LoVo (cell line): ENCODE data around the gene NACC2.
"Not testable (repeated sequence)": the region's sequence is repeated elsewhere in the genome, so short reads cannot be mapped to it uniquely, and the experiment has no call there.

Experiments used
- DNase-seq: peaks from one replicate; pipeline ENCODE4 v3.0.0-alpha.2; 2016; ENCODE audit warnings: low spot score

The NACC2 gene

DNA sequence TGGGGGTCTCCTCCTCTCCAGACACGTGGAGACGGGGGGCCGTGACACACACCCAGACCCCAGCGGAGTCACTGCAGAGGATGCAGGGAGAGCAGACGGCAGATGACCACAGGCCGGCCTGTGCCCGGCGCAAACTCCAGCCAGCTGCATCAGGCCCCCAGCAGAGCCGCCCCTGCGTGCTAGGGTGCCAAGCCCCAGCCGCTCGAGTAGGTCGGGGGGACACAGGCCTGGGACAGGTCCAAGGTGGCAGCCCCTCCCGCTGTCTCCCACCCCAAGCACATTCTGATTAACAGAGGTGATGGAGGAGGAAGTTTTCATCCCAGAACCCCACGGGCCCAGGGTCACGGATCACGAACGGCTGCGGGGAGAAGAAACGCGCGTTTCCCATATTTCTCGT is 14.4 kb downstream of the NACC2 start:
- no peak for DNase-seq

GRCh38 chr9:136079916-136080246 is 15.2 kb downstream of the NACC2 start:
- no peak for DNase-seq

DNA sequence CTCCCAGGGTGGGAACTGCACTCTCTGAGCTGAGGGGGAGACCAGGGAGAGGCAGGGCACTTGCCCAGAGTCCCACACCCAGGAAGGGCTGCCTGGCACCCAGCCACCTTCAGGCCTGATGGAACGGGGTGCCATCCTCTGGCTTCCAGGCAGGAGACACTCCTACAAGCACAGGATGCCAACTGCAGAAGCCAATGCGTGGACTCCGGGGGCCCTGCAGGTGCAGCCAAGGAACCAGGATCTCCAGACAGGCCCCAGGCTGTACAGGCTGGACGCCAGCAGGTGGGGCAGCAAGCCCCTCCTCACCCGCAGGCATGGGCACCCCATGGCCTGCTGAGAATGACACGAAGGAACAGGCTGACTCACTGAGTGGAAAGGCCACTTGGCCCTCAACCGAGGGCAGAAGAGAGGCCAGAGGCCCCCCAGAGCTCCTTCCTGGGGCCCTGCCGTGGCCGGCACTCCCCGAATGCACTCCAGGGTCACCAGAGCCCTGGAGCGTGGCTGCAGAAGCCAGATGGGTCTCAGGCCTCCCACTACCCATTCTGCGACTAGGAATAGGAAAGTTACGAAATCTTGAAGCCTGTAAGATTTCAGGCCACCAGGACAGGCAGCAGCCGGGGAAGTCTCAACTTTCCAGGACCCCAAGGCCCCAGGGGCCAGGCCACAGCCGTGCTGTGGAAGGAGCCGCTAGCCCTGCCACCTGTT is 15.7 kb downstream of the NACC2 start:
- DNase-seq: no peak

- no peak for DNase-seq
Observed at GRCh38 chr9:136078498-136079011, 16.5 kb downstream of the NACC2 start.

- DNase-seq: no peak
Observed at GRCh38 chr9:136078024-136078423, 17.1 kb downstream of the NACC2 start.

GRCh38 chr9:136077491-136077890 is 17.6 kb downstream of the NACC2 start:
- no peak for DNase-seq

DNA sequence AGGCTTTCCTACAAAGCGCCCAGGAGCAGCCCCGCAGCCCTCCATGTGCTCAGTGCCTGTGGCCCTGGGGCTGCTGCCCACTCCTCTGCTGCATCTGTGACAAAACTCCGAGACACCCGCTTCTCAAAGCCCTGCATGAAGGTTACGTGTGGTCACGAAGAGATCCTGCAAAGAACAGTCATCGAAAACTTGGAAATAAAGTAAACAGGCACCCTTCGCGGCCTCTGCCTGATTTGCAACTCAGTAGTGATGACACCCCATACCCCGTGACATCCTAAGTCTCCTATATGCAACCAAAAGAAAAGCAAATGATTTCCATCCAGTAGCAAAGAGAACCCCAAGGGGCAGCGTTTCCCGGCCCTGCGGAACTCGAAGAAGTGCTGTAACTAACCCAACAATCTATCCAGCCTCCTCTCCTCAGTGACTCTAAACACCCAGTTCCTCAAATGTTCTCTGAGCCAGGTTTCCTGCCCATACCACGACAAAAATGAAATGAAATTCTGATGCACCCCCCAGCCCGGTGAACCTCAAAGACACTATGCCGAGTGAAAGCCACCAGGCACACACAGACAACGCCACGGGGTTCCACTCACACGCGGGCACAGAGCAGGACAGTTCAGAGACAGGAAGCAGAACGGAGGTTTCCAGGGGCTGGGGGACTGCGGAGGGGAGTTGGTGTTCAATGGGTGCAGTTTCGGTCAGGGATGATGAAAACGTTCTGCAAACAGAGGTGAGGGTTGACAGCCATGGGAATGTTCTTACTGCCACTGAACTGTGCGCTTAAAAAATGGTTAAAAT is 19.0 kb downstream of the NACC2 start:
- DNase-seq: no peak

DNA sequence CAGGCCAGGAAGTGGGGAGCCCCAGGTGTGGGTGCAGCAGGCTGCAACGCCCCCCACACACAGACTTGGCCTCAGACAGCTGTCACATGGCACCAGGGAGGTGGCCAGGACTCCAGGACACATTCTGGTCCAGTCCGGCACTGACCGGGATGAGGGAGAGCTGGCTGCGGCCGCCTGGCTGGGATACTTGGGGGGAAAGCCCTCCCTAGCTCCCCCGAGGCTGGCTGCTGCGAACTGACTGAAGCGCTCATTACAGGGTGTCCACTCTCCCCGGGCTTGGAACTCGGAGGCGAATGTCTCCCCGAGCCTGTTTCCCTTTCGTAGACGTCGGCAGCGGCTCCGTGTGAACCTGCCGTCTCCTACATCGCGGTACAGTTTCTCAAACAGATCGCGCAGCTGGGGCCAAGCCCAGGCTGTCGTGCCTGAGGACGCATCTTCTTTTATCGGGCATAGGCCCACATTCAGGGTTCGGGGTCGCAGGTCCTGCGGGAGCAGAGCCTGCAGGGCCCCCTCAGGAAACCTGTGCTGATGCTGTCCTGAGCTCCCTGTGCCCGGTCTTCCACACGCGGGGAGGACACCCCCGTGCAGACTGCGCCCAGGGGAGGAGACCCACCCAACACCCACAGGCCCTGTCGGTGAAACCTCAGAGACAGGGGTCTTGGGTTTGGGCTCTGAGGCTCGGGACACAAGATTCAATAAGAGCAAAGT is 19.8 kb downstream of the NACC2 start:
- no peak for DNase-seq

GRCh38 chr9:136074706-136075105 is 20.4 kb downstream of the NACC2 start:
- DNase-seq: no peak

- no peak for DNase-seq
Observed at GRCh38 chr9:136062657-136063439, 32.2 kb downstream of the NACC2 start.

- DNase-seq: not testable (repeated sequence)
Observed at GRCh38 chr9:136061916-136062315, 33.2 kb downstream of the NACC2 start.

- no peak for DNase-seq
Observed at GRCh38 chr9:136061405-136061804, 33.7 kb downstream of the NACC2 start.

- no peak for DNase-seq
Observed at GRCh38 chr9:136060671-136061371, 34.3 kb downstream of the NACC2 start.

- DNase-seq: no peak
Observed at GRCh38 chr9:136059851-136060670, 35.0 kb downstream of the NACC2 start.

- no peak for DNase-seq
Observed at GRCh38 chr9:136059321-136059791, 35.7 kb downstream of the NACC2 start.

- DNase-seq: no peak
Observed at GRCh38 chr9:136058801-136059302, 36.2 kb downstream of the NACC2 start.

DNA sequence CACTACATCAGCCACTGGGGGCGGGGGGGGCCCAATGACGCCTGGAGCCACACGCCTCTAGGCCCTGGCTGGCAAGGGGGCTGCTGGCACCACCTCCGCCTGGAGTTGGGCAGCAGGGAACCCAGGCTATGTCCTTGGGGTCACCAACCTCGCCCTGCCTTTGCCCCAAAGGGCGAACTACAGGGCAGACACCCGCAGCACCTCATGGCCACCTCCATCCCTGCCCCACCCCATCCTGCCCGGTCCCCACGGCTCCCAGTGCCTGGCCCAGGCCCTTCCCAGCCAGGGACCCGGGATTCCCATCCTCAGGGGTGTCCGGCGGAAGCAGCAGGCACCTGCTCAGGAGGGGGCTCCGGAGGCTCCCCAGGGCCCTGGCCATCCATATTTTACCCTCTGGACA is 37.0 kb downstream of the NACC2 start:
- no peak for DNase-seq

DNA sequence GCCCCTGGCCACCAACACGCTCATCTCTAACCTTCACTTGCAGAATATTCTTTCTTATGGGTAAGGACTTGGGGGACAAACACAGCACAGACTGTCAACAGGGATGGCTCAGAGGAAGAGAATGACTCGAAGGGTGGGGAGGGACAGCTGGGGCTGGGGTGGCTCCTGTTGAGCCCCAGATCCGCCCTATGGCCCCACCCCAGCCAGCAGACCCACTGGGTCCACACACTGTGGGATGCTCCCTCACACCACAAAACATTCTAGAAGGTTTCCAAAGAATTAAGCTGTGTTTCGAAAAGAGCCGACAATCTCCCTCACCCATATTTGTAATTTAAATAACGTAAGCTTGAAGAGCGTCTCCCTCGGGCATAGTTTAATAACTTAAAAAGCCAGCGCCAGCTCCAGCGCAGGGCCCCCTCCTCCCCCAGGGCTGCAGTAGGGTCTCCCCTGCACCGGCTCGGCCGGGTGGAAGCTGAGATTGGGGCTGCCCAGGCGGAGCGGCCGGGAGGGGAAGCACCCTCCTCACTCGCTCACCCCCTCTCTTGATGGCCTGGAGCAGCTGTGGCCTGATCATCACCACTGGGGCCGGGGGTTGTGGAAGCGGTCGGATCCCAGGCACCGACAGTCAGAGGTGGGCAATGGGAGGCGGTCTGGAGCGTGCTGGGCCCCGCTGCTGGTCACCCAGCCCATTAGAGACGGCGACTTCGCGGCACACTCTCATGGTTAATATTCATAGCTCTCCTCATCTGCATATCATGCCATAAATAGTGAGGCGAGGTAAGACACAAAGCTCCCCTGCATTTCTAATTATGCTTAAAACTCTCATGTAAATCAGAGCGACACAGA is 37.6 kb downstream of the NACC2 start:
- DNase-seq: no peak

DNA sequence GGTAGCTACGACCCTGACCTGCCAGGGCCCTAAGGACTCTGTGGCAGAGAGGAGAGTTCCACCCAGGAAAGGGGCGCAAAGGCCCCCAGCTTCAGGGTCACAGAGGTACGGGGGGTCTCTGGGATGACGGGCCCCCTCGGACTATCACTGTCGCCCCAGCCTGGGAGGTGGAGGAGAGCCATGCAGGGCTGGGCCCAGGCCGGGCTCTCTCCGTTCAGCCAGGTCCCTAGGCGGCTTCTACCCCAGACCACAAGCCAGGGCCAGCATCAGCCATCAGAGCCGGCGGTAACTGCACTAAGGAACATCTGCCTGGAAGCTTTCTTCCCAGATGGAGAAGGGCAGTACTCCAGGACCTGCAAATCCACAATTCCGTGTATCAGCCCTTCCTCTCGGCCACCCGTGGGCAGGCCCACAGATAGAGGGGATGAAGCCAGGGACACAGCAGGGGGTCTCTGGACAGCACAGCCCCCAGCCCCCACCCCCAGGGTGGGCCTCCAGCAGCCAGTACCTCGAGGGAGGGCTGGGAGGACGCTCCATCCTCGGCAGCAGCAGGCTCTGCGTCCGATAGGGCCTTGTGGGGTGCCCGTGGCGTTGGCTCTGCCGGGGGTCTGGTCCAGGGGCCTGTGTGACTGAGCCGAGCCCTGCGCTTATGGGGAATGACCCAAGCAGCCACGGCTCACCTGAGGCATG is 38.4 kb downstream of the NACC2 start:
- DNase-seq: no peak
